Measurements from ENCODE around the gene MOSMO. TPM values are rescaled to one million over a fixed set of nuclear protein-coding genes. Genes with fewer than 3 reads are reported as not detected.
A peak's percentile ranks its signal among the peaks of the same experiment; 100 is the strongest.

The MOSMO gene
- total RNA-seq, 1 experiment from 2014 or later: 24.2 TPM

DNA sequence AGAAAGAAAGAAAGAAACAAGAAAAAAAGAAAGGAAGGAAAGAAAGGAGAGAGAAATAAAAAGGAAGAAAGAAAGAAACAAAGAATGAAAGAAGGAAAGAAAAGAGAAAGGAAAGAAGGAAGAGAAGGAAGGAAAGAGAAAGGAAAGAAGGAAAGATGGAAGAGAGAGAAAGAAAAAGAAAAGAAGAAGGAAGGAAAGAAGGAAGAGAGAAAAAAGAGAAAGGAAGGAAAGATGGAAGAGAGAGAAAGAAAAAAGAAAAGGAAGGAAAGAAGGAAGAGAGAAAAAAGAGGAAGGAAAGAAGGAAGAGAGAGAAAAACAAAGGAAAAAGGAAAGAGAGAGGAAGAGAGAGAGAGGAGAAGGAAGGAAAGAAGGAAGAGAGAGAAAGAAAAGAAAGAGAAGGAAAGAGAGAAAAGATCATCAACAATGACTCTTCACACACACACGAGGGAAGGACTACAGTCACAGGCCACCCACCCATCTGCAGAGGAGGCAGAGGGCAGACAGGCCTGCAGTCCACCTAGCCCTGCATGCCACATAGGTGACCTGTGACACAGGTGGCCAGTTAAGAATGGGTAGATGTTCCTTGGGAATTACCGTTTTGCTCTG is 108.3 kb downstream of the MOSMO start:
- H3F3A ChIP-seq (ENCODE audit: insufficient read depth, low read depth): no peaks in the 10 kb centered on the region
- no peak for TF ChIP-seq EZH2 (IDR thresholded peaks at IDR 0.05; ENCODE audit: low read depth)
- TF ChIP-seq, protein P1, sequence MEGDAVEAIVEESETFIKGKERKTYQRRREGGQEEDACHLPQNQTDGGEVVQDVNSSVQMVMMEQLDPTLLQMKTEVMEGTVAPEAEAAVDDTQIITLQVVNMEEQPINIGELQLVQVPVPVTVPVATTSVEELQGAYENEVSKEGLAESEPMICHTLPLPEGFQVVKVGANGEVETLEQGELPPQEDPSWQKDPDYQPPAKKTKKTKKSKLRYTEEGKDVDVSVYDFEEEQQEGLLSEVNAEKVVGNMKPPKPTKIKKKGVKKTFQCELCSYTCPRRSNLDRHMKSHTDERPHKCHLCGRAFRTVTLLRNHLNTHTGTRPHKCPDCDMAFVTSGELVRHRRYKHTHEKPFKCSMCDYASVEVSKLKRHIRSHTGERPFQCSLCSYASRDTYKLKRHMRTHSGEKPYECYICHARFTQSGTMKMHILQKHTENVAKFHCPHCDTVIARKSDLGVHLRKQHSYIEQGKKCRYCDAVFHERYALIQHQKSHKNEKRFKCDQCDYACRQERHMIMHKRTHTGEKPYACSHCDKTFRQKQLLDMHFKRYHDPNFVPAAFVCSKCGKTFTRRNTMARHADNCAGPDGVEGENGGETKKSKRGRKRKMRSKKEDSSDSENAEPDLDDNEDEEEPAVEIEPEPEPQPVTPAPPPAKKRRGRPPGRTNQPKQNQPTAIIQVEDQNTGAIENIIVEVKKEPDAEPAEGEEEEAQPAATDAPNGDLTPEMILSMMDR (conservative IDR thresholded peaks at IDR 0.05): no peak
- H3K79me2 ChIP-seq (ENCODE audit: low read depth): no peaks in the 10 kb centered on the region
- no peak overlapping the region for H3K4me3 ChIP-seq
- intact Hi-C loops (cut with micrococcal nuclease; ENCODE audit: unreplicated experiment): no loop called here
- no peaks in the 10 kb centered on the region for H3K9me2 ChIP-seq (ENCODE audit: insufficient read depth)
- no peak overlapping the region for H2AFZ ChIP-seq
- no peaks in the 10 kb centered on the region for H3K9me3 ChIP-seq (ENCODE audit: insufficient read depth, low read depth)
- DNase-seq: no peak
- no peaks in the 10 kb centered on the region for H4K20me1 ChIP-seq (ENCODE audit: insufficient read depth)
- no peaks in the 10 kb centered on the region for H3K4me1 ChIP-seq (replicated peaks; ENCODE audit: insufficient read depth)
- CTCF ChIA-PET: no interaction called here
- H3K4me2 ChIP-seq: no peak overlapping the region
- H3K27ac ChIP-seq: no peak overlapping the region
- no TSS peak for BruUV-seq (replicated peaks)
- POLR2A ChIA-PET (ENCODE audit: unreplicated experiment): no interaction called here
- H3K27me3 ChIP-seq (ENCODE audit: insufficient read depth, low read depth): no peaks in the 10 kb centered on the region
- no peaks in the 10 kb centered on the region for H3K36me3 ChIP-seq (ENCODE audit: low read depth)

DNA sequence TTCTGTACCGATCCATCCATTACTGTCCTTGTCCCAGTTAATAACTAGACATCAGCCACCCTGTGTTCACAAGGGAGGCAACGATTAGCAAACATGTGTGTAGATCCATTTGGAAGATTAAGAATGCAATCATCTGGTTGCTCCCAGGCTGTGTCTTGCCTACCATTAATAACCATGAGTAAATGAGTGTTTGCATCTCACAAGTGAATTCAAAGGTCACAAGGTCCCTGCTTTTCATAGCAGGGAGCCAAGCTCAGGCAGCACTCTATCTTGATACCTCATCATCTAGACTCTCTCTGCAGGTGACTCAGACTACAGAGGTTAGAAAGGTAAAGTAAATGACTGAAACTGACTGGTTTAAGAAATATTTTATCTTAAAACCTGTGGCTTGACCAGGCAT is 109.7 kb downstream of the MOSMO start:
- Histone ChIP-seq H3K79me2 (ENCODE audit: low read depth) (no peaks in the 10 kb centered on the region), H3K4me1 (replicated peaks; ENCODE audit: insufficient read depth) (no peaks in the 10 kb centered on the region), H3K4me3 (no peak overlapping the region), H2AFZ (no peak overlapping the region), H3K9me2 (ENCODE audit: insufficient read depth) (no peaks in the 10 kb centered on the region), H3K36me3 (ENCODE audit: low read depth) (no peaks in the 10 kb centered on the region), H4K20me1 (ENCODE audit: insufficient read depth) (no peaks in the 10 kb centered on the region), H3K4me2 (no peak overlapping the region), H3K9me3 (ENCODE audit: insufficient read depth, low read depth) (no peaks in the 10 kb centered on the region), H3F3A (ENCODE audit: insufficient read depth, low read depth) (no peaks in the 10 kb centered on the region), H3K27ac (no peak overlapping the region), H3K27me3 (ENCODE audit: insufficient read depth, low read depth) (no peaks in the 10 kb centered on the region)
- intact Hi-C loops (cut with micrococcal nuclease; ENCODE audit: unreplicated experiment): no loop called here
- ChIA-PET CTCF (no interaction called here), POLR2A (ENCODE audit: unreplicated experiment) (interaction anchor here (0.6 kb wide), 1 partner anchor 16 kb away, joined by 5 read pairs; no protein-coding TSS in a partner anchor)
- DNase-seq: peak in 1 of 2 experiments; percentile 72
- no TSS peak for BruUV-seq (replicated peaks)
- TF ChIP-seq, protein P1 (conservative IDR thresholded peaks at IDR 0.05): no peak
- TF ChIP-seq EZH2 (IDR thresholded peaks at IDR 0.05; ENCODE audit: low read depth): no peak

DNA sequence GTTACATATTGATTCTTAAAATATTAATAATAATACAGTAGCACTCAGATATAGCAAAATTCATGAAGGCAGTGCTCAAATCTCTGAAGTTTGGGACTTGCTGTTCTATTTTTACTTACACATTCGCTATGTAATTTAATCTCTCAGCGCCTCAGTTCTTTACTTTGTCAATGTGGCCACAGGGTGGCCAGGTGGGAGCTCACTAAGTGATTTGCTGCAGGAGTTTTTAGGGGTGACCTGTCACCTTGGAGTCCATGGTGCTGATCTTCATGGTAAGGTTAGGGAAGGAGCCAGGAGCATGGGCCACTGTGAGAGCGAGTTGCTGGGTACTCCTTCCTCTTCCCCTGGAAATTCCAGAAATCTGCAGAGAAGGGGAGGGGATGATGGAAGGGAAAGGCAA is 112.5 kb downstream of the MOSMO start:
- POLR2A ChIA-PET (ENCODE audit: unreplicated experiment): no interaction called here
- Histone ChIP-seq H3K4me2 (no peak overlapping the region), H4K20me1 (ENCODE audit: insufficient read depth) (no peaks in the 10 kb centered on the region), H3F3A (ENCODE audit: insufficient read depth, low read depth) (no peaks in the 10 kb centered on the region), H3K27me3 (ENCODE audit: insufficient read depth, low read depth) (no peaks in the 10 kb centered on the region), H2AFZ (no peak overlapping the region), H3K79me2 (ENCODE audit: low read depth) (no peaks in the 10 kb centered on the region), H3K9me2 (ENCODE audit: insufficient read depth) (no peaks in the 10 kb centered on the region), H3K27ac (no peak overlapping the region), H3K4me3 (no peak overlapping the region), H3K4me1 (replicated peaks; ENCODE audit: insufficient read depth) (no peaks in the 10 kb centered on the region), H3K9me3 (ENCODE audit: insufficient read depth, low read depth) (no peaks in the 10 kb centered on the region), H3K36me3 (ENCODE audit: low read depth) (no peaks in the 10 kb centered on the region)
- TF ChIP-seq, protein P1 (conservative IDR thresholded peaks at IDR 0.05): no peak
- no peak for TF ChIP-seq EZH2 (IDR thresholded peaks at IDR 0.05; ENCODE audit: low read depth)
- intact Hi-C loops (cut with micrococcal nuclease; ENCODE audit: unreplicated experiment): no loop called here
- BruUV-seq (replicated peaks): no TSS peak
- CTCF ChIA-PET: interaction anchor here (0.8 kb wide), 1 partner anchor 21 kb away, joined by 6 read pairs; no protein-coding TSS in a partner anchor
- DNase-seq: no peak

All from PC-9 (cell line).